K562 (cell line): ENCODE measurements around the gene PM20D1. TPM values are rescaled to one million over a fixed set of nuclear protein-coding genes. Genes with fewer than 3 reads are reported as not detected.

ENCODE experiments used
- CBX2 ChIP-seq: fragments of 200-600 bp; sonication (generic); IDR thresholded peaks from one replicate; pipeline ENCODE4 v1.6.1; 2012; ENCODE audit warnings: mild to moderate bottlenecking, low read length, inconsistent platforms; ENCODE audit not compliant: insufficient read depth, poor library complexity, severe bottlenecking
- CTBP1 ChIP-seq: fragments of 450-650 bp; IDR thresholded peaks from 2 replicates; pipeline ENCODE4 v1.6.1; 2016; ENCODE audit warnings: borderline replicate concordance
- DPF2 ChIP-seq: fragments of 450-650 bp; IDR thresholded peaks from 2 replicates; pipeline ENCODE4 v1.6.1; 2016
- EP300 ChIP-seq: IDR thresholded peaks from 2 replicates; pipeline ENCODE4 v1.6.1; 2012; ENCODE audit warnings: low read length, improper control_type of control experiment
- EP400 ChIP-seq: fragments of 450-650 bp; IDR thresholded peaks from 2 replicates; pipeline ENCODE4 v1.6.1; 2017; ENCODE audit warnings: antibody characterized with exemption, mild to moderate bottlenecking, moderate library complexity
- ETV1 ChIP-seq: fragments of 450-650 bp; conservative IDR thresholded peaks from 2 replicates; pipeline ENCODE4 v1.6.1; 2016; ENCODE audit warnings: missing genetic modification characterization, control low read depth, low read depth, missing compliant biosample characterization
- GATA2 ChIP-seq: sonication (generic); formaldehyde crosslinking; IDR thresholded peaks from 2 replicates; pipeline ENCODE4 v1.4.0; 2020; ENCODE audit warnings: mild to moderate bottlenecking, missing genetic modification reagents
- HCFC1 ChIP-seq: IDR thresholded peaks from 2 replicates; pipeline ENCODE4 v1.6.1; 2012; ENCODE audit warnings: low read depth, low read length, improper control_type of control experiment
- ILF3 ChIP-seq: fragments of 450-650 bp; IDR thresholded peaks from 2 replicates; pipeline ENCODE4 v1.6.1; 2018; ENCODE audit warnings: antibody characterized with exemption, mild to moderate bottlenecking, moderate library complexity, borderline replicate concordance
- MAFF ChIP-seq: IDR thresholded peaks from 2 replicates; pipeline ENCODE4 v1.6.1; 2012; ENCODE audit warnings: low read length, improper control_type of control experiment
- NCOA6 ChIP-seq: fragments of 450-650 bp; IDR thresholded peaks from 2 replicates; pipeline ENCODE4 v1.6.1; 2017; ENCODE audit warnings: mild to moderate bottlenecking
- NR0B1 ChIP-seq: fragments of 450-650 bp; IDR thresholded peaks from one replicate; pipeline ENCODE4 v1.6.1; 2018; ENCODE audit warnings: mild to moderate bottlenecking, moderate library complexity; ENCODE audit not compliant: partially characterized antibody
- NRF1 ChIP-seq, 2 experiments: fragments of 450-650 bp; IDR thresholded peaks in 1 of 2; conservative IDR thresholded peaks in 1 of 2; 2 replicates each; pipeline ENCODE4 v1.6.1; 2014; ENCODE audit warnings: mild to moderate bottlenecking in 2 of 2
- SRSF9 ChIP-seq: fragments of 200-400 bp; formaldehyde crosslinking; IDR thresholded peaks from 2 replicates; pipeline ENCODE4 v1.6.1; 2017; ENCODE audit warnings: low read depth, low read length, borderline replicate concordance
- TEAD4 ChIP-seq, 2 experiments: sonication (generic) in 1 of 2; formaldehyde crosslinking in 1 of 2; IDR thresholded peaks; 2 replicates each; pipeline versions ENCODE4 v1.6.1 to v1.8.0; 2012 to 2022; ENCODE audit warnings: borderline replicate concordance in 1 of 2, inconsistent platforms in 1 of 2, low read length in 1 of 2, mild to moderate bottlenecking in 1 of 2, missing genetic modification reagents in 1 of 2
- THRB ChIP-seq: fragments of 450-650 bp; formaldehyde crosslinking; conservative IDR thresholded peaks from 2 replicates; pipeline ENCODE4 v1.4.0; 2022; ENCODE audit warnings: mild to moderate bottlenecking, missing genetic modification characterization
- ZC3H4 ChIP-seq: sonication (generic); formaldehyde crosslinking; IDR thresholded peaks from 2 replicates; pipeline ENCODE4 v1.9.0; 2021; ENCODE audit warnings: missing genetic modification reagents, borderline replicate concordance
- ZNF274 ChIP-seq: IDR thresholded peaks from 2 replicates; pipeline ENCODE4 v1.6.1; 2011; ENCODE audit warnings: low read depth, mild to moderate bottlenecking, low read length, moderate library complexity, borderline replicate concordance
- ZNF592 ChIP-seq: fragments of 450-650 bp; IDR thresholded peaks from 2 replicates; pipeline ENCODE4 v1.6.1; 2017; ENCODE audit warnings: antibody characterized with exemption, mild to moderate bottlenecking
- ZNF668 ChIP-seq: fragments of 250-450 bp; sonication (Bioruptor Pico); IDR thresholded peaks from 2 replicates; pipeline ENCODE4 v1.8.0; 2022; ENCODE audit warnings: mild to moderate bottlenecking, inconsistent platforms
- polyA plus RNA-seq, 8 experiments: library from polyadenylated mRNA; depleted of rRNA in 4 of 8; stranded (reverse) in 5 of 8; unstranded in 3 of 8; fragments of >200 nt; fragmentation: Nextera tagmentation in 2 of 8; fragmentation: Illumina TruSeq in 1 of 8; extraction: Ambion mirVana in 2 of 8; extraction: Trizol in 1 of 8; gene quantifications; 2 replicates each; pipeline versions ENCODE4 v1.2.1 to v1.2.3, GENCODE V29; 2011 to 2014; ENCODE audit warnings: inconsistent platforms in 1 of 8, missing spikeins in 1 of 8
- total RNA-seq, 7 experiments: library from RNA; depleted of rRNA in 6 of 7; stranded (reverse); fragments of >200 nt in 6 of 7; fragmentation: Illumina TruSeq in 2 of 7; extraction: Trizol in 2 of 7; gene quantifications; 2 replicates each; pipeline versions ENCODE4 v1.2.1 to v1.2.3, GENCODE V29; 2011 to 2021; ENCODE audit warnings: low replicate concordance in 1 of 7
- TF ChIP-seq, protein P1 (sequence below): fragments of 250-450 bp; sonication (Bioruptor Pico); IDR thresholded peaks from 2 replicates; pipeline ENCODE4 v1.8.0; 2021; ENCODE audit warnings: borderline replicate concordance, mild to moderate bottlenecking, moderate library complexity; ENCODE audit not compliant: poor library complexity, severe bottlenecking

Gene PM20D1
- total and polyA plus RNA-seq, 9 of the 15 experiments (the other 6 are each of a cell fraction or from before 2014, with no cell fraction given): not detected

- TF ChIP-seq EP300: peak; percentile 46; the same call in 1 of the 2 replicates
- TF ChIP-seq THRB (CRISPR knock-in tag): 0 out of 2 replicates have a peak, but pooled peaks have one; percentile 44
- TF ChIP-seq MAFF: peak; percentile 88
- TF ChIP-seq, protein P1, sequence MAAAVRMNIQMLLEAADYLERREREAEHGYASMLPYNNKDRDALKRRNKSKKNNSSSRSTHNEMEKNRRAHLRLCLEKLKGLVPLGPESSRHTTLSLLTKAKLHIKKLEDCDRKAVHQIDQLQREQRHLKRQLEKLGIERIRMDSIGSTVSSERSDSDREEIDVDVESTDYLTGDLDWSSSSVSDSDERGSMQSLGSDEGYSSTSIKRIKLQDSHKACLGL (CRISPR knock-in tag): no peak
- TF ChIP-seq EP400: peak; percentile 56
- peak; percentile 88 for TF ChIP-seq ZNF592
- TF ChIP-seq NR0B1: no peak
- no peak for TF ChIP-seq SRSF9
- no peak for TF ChIP-seq ZC3H4 (CRISPR knock-in tag)
- TF ChIP-seq NRF1 (conservative IDR thresholded peaks at IDR 0.05 in 1 of 2, IDR thresholded peaks at IDR 0.05 in 1 of 2): peak; percentile 34 to 62; a peak in 3 of 4 replicates
- TF ChIP-seq CTBP1: peak; percentile 69
- 0 out of 2 replicates have a peak, but pooled peaks have one; percentile 15 for TF ChIP-seq HCFC1
- no peak for TF ChIP-seq ETV1 (tag)
- no peak for TF ChIP-seq CBX2
- 0 out of 2 replicates have a peak, but pooled peaks have one; percentile 13 for TF ChIP-seq TEAD4 (IDR thresholded peaks at IDR 0.05; ENCODE audit: low read length)
- TF ChIP-seq TEAD4 (CRISPR knock-in tag; IDR thresholded peaks at IDR 0.05; ENCODE audit: borderline replicate concordance): no peak
- TF ChIP-seq DPF2: peak; percentile 82
- TF ChIP-seq ILF3: no peak
- no peak for TF ChIP-seq ZNF274
- TF ChIP-seq GATA2 (CRISPR knock-in tag): peak; percentile 65; the same call in 1 of the 2 replicates
- TF ChIP-seq NCOA6: no peak
- peak; percentile 29; the same call in 1 of the 2 replicates for TF ChIP-seq ZNF668 (CRISPR knock-in tag)
Observed at GRCh38 chr1:205787287-205787916, 62.5 kb downstream of the PM20D1 start (continued).
